GM21619 (cell line): ENCODE results near the gene GYS1.
A peak's percentile ranks its signal among the peaks of the same experiment; 100 is the strongest.
"Not testable (repeated sequence)": the region's sequence is repeated elsewhere in the genome, so short reads cannot be mapped to it uniquely, and the experiment has no call there.

Experiments
- ATAC-seq: cut with Tn5 transposase; IDR thresholded peaks from one replicate; pipeline ENCODE4 v1.9.1; 2021; ENCODE audit not compliant: unreplicated experiment

Gene GYS1

DNA sequence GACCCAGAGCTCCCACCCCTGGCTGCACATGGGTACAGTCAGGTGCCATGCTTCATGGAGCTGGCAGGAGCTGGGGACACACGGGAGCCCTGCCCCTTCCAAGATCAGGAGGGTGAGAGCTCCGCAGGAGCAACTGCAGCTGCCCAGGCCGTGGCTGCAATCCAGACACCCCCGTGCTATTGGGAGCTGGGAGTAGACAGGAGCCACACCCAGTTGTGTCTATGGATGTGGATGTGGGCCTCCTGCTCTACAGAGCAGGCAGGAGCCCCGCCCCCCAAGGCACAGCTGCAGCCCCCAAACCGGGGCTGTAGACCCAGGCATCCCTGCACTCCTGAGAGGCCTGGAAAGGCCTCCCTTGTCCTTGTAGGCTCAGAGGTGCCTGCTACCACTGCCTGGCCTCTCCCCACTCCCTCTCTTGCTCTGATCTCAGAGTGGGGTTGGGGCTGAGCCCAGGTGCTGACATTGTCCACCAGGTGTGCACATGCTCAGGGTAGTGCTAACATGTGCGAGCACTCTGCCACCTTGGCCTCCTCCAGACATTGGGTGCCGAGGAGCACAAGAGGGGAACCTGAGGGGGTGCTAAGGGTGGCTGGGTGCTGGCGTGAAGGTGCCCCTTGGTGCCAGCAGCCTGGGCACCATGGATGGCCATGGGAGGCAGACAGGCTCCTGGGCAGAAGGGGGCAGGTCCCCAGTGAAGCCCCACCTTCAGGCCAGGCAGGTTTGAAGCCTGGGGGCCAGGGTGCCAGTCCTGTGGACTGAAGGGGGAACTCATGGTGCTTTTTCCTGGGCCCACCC lies 46.4 kb downstream of the GYS1 start:
- no peak for ATAC-seq

DNA sequence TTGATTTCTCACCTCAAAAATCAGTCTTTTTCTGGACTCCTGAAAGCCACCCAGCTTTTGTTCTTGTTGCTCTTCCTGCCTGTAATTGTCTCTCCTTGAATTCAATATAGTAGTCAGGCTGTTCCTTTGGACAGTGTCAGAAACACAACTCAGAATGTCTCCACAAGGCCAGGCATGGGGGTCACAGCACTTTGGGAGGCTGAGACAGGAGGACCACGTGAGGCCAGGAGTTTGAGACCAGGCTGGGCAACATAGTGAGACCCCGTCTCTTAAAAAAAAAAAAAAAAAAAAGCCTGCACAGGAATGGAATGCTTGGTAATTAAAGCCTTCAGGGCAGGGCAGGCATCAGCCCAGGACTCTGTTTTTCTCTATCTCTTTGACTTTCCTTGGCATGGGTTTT lies 47.3 kb downstream of the GYS1 start:
- no peak for ATAC-seq

DNA sequence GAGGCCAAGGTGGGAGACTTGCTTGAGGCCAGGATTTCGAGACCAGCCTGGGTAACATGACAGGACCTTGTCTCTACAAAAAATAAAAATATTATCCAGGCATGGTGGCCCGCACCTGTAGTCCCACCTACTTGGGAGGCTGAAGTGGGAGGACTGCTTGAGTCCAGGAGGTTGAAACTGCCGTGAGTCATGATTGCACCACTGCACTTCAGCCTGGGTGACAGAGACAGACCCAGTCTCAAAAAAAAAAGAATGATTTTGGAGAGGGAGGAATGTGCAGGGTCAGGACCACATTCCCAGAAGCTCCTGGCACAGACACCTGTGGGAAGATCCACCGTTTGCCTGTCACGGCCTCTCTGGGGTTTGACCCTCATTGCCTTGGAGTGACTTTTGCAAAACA lies 47.7 kb downstream of the GYS1 start:
- no peak for ATAC-seq

DNA sequence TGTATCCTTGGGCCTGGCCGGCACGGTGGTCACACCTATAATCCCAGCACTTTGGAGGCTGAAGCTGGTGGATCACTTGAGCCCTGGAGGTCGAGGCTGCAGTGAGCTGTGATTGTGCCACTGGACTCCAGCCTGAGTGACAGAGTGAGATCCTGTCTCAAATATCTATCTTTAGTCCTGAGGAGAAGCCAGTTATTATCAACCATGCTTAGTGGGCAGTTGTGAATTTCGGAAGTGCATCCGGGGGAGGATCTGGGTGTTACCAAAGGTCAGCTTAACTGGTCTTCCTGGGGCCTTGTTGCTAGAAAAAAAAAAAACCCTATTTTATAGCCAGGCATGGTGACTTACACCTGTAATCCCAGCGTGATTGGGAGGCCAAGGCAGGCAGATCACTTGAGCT lies 50.0 kb downstream of the GYS1 start:
- no peak for ATAC-seq

DNA sequence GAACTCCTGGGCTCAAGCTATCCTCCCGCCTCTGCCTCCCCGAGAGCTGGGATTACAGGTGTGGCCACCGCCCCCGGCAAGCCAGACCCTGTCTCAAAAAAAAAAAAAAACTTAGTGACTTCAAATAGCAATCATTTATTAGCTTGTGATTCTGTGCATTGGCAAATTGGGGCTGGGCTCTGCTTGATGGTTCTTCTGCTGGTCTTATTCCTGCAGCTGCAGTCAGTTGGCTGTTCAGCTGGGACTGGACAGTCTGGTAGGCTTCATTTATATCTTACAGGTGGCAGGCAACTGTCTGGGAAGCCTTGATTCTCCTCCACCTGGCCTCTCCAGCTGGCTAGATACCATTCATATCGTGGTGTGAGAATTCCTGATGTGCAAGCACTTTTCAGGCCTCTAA lies 52.2 kb downstream of the GYS1 start:
- no peak for ATAC-seq

GRCh38 chr19:48938256-48938655 lies 54.9 kb downstream of the GYS1 start:
- no peak for ATAC-seq

DNA sequence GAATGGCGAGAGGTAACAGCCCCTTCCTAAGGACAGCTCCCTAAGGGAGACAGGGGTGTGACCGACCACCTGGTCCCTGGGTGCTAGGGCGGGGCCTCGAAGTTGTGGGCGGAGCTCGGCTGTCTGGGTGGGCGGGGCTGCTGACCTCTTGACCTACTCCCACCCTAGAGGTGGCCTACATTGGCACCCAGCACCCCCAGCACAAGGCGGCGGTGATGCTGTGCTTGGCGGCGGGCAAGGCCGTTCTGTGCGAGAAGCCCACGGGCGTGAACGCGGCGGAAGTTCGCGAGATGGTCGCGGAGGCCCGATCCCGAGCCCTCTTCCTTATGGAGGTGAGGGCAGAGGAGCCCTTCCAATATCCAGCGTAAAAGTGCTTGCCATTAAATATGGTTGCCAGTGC lies 57.2 kb downstream of the GYS1 start:
- no peak for ATAC-seq

GRCh38 chr19:48934837-48935236 lies 58.3 kb downstream of the GYS1 start:
- no peak for ATAC-seq

- peak; percentile 69 for ATAC-seq
Measured at GRCh38 chr19:48933382-48933932, 59.7 kb downstream of the GYS1 start, which contains the start of gene DHDH. Gene DHDH, plus strand, starts transcription at chr19:48933699. Its CDS starts 23 bp downstream, at chr19:48933722.

- no peak for ATAC-seq
Measured at GRCh38 chr19:48928164-48929025, 64.7 kb downstream of the GYS1 start.

- ATAC-seq: not testable (repeated sequence)
Measured at GRCh38 chr19:48927692-48928091, 65.4 kb downstream of the GYS1 start.

DNA sequence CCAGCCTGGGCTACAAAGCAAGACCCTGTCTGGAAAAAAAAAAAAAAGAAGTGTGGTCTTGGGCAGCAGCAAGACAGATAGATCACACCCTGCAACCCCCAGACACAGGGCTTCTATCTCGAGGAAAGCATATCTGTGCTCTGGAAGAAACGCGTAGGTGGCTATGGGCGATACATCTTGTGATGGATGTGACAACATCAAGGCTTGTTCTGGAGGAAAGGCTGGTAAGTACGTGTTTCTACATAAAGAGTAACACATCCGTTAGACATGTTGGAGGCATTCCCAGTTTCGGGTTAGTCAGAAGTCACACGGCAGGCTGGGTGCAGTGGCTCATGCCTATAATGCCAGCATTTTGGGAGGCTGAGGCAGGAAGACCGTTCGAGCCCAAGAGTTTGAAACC lies 66.2 kb downstream of the GYS1 start:
- no peak for ATAC-seq

GRCh38 chr19:48925890-48926289 lies 67.2 kb downstream of the GYS1 start:
- not testable (repeated sequence) for ATAC-seq

DNA sequence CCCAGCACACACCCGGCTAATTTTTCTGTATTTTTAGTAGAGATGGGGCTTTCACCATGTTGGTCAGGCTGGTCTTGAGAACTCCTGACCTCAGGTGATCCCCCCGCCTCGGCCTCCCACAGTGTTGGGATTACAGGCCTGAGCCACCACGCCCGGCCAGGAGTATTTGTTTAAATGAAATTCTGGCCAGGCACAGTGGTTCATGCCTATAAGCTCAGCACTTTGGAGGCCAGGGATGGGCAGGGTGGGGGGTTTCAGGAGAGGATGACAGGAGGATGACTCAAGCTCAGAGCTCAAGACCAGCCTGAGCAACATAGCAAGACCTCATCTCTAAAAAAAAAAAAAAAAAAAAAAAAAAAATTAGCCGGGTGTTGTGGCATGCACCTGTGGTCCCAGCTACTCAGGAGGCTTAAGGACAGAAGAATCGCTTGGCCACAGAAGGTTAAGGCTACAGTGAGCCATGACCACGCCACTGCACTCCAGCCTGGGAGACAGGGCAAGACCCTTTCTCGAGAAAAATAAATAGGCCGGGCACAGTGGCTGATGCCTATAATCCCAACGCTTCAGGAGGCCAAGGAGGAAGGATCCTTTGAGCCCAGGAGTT lies 67.8 kb downstream of the GYS1 start:
- no peak for ATAC-seq

- ATAC-seq: no peak
Measured at GRCh38 chr19:48922548-48923490, 70.3 kb downstream of the GYS1 start.

GRCh38 chr19:48921721-48922500 lies 71.2 kb downstream of the GYS1 start:
- no peak for ATAC-seq

- ATAC-seq: no peak
Measured at GRCh38 chr19:48920949-48921348, 72.2 kb downstream of the GYS1 start.

- ATAC-seq: not testable (repeated sequence)
Measured at GRCh38 chr19:48919271-48919670, 73.8 kb downstream of the GYS1 start.

- no peak for ATAC-seq
Measured at GRCh38 chr19:48918801-48919247, 74.3 kb downstream of the GYS1 start.
